HG03139 (cell line): ENCODE measurements around the gene ELN.

Experiments used
- ATAC-seq: cut with Tn5 transposase; IDR thresholded peaks from one replicate; pipeline ENCODE4 v1.9.1; 2021; ENCODE audit not compliant: unreplicated experiment

Gene ELN

DNA sequence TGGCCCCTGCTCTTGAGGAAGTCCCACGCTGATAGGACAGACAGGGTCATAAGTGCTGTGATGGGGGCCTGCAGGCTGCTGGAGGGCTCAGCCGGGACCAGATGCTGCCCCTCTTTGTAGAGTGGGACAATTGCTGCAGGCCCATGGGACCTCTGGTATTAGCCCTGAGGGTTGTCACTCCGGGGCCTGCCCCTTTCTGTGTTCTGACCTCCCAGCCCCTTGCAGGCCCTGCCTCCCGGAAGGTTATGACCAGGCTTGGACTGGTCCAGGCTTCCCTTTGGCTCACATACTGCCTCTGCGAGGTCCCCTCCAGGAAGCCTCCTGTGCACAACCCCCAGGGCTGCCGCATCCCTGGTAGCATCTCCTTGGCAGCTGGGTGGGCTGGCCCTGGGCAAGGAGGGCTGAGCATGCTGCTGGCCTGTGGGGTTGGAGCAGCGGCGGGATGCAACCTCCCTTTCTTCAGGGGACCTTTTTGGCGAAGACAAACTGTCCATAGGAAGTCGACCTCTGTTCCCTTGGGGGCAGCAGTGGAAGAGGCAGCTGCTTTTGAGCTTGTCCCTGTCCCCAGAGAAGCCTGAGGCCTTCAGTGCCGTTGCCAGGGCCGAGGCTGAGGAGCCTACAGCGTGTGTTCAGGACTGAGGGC, 64.5 kb downstream of the ELN start:
- no peak for ATAC-seq

DNA sequence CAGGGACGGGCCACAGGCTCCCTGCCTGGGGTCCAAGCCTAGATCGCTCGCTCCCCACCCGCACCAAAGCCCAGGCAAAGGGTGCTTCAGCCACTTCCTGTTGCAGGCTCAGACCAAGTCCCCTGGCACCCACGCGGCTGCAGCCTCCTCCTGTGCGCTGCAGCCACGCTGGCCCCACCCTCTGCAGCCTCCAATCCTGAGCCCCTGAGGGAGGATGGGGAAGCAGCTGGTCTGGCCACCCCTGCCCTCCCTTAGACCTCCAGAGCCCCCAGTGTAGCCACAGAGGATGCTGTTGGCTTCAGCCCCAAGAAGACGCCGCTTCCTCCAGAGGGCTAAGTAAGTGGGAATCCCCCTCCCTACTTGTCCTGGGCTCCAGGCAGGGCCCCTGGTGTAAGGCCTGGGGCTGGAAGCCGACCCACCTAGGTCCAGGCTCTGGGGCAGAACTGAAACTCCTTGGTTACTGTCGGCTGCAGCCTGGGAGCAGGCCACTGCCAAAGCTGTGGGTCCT, 65.0 kb downstream of the ELN start:
- ATAC-seq, result peak; percentile 52

DNA sequence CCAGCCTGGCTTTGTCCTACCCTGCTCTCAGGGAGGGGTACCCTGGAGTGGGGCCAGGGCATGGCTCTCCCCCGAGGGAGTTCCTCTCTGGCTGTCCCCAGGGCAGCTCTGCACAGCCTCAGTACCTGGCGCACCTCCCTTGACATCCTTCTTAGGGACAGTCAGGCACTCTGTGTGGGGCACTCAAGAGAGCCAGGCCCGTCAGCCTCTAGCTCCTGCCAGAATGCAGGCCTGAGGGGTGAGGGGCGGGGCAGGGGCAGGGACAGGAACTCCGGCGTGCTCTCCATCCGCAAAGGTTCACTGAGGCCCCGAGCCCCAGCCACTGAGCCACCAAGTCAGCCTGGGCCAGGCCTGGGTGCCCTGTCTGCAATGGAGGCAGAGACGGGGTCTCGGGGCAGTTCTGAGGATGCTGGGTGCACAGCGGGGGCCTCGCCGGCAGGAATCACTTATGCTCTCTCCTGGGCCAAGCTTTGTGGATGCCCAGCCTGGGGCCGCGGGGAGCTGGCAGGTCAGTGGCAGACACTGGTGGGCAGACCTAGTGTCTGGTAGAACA, 65.8 kb downstream of the ELN start:
- no peak for ATAC-seq

DNA sequence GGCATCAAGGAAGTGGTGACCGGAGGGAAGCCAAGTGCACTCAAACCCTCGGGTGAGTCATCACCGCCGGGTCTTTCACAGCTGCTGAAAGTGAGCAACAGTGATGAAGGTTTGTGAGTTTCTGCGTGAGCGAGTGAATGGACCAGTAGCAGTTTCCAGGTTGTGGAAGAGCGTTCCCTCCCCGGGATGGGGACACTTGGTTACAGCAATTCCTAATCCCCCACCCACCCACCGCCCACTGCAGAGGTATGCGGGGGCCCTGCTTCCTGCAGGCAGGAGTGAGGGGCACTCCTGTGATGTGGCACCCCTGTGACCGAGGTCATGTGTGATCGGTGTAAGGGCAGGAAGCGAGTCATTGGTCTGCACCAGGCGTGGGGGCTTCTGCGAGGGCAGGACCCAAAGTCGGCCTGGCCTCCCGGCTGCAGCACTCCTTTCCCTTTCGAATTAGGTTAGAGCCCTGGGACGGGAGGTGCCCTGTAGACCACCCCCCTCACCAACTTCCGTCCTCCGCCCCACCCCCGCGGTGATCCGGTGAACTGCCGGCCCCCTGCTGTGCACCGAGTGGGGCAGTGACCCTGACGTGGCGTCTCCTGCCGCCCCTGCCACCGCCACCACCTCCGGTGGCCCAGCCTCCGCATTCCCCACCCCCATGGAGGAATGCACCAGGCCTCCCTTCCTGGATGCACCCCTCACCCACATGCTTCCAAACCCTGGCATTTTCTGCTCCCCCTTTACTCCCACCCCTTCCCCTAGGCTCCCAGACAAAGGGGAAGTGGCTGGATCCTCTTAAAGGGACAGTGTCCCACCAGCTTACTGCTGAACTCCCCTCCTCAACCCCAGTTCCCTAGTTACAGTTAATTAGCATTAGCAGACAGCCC, 66.5 kb downstream of the ELN start:
- no peak for ATAC-seq

DNA sequence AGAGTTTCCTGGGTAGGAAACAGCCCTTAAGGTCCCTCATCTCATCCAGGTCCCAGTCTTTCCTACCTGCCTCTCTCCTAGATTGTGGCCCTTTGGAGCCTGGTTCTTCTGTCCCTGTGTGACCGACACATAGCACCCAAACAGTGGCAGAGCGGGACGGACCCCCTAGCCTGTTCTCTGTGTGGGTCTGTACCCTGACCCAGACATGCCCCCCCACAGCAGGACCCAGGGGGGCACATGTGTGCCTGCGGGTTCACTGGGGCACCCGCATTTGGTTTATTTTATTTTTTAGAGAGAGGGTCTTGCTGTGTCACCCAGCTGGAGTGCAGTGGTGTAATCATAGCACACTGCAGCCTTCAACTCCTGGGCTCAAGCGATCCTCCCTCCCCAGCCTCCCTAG, 67.2 kb downstream of the ELN start:
- ATAC-seq, result no peak

DNA sequence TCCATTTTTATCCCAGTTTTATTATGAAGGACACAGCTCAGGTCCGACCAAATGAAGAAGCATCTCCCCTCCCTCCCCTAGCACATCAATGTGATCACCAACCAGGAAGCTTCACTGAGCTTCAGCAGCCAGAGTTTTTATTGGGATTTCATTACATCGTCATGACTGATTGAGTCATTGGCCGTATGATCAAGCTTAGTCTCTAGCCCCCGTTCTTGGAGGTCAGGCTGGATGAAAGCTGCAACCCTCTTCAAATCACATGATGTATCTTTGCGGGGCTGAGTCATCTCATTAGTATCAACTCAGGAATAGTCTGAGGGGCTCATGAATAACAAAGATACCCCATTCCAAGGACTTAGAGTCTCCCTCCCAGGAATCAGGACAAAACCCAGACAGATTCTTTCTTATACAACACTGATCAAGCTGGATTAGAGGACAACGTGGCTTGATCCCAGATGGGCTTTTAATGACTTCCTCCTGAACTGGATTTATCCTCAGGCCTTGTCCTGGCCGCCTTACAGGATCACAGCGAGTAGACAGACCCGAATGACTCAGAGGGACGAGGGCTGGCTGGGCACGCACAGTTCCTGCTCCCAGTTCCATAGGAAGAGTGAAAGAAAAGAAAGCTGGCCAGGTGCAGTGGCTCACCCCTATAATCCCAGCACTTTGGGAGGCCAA, 70.1 kb downstream of the ELN start:
- ATAC-seq, result no peak

DNA sequence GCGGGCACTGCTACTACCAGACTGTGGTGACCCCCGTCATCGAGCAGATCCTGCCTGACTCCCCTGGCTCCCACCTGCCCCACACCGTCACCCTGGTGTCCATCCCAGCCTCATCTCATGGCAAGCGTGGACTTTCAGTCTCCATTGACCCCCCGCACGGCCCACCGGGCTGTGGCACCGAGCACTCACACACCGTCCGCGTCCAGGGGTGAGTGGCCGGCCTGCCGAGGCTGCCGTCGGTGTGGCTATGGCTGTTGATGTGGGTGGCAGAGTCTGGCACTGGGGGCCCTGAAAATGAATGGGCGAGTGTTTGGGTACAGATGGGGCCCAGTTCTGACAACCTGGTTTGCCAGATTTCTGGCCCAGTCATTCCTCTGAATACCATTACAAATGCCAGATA, 71.1 kb downstream of the ELN start:
- ATAC-seq, result no peak

DNA sequence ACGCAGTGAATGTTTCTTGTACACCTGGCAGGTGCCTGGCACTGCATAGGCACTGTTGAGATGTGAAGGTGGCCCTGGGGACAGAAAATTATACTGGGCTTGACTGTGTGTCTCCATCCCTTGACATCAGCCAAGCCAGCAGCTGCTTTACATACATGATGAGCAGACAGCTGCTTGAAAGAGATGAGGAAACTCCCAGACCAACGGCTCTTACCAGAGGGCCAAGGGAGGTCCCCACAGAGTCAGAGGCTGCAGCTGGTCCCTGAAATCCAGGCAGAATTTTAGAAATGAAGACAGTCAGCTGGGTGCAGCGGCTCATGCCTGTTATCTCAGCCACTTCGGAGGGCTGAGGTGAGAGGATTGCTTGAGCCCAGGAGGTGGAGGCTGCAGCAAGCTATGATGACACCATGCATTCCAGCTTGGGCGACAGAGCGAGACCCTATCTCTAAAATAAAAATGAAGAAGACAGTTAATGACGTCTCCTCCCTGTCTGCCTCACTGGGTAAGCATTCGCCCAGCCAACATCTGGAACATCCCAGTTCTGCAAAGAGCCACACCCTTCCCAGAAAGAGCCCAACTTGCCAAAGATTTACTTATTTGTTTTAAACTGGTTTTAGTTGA, 73.2 kb downstream of the ELN start:
- ATAC-seq, result peak; percentile 81

DNA sequence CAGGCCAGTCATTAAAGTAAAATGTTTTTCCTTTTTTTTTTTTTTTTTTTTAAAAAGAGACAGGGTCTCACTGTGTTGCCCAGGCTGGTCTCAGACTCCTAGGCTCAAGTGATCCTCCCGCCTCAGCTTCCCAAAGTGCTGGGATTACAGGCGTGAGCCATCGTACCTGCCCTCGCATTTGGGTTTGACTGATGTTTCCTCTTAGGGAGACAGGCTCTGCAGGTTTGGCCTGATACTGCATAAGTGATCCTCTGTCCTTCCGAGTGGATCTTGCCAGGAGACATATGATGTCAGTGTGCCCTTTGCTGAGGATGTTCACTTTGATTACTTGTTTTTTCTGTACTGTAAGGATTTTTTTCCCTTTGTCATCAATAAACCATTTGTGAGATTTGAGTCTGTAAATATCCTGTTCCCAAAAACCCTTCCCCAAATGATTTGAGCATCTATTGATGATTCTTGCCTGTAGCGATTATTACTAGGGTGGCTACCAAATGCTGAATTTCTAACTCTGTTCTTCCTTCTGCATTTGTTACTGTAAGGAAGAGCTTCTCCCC, 75.3 kb downstream of the ELN start:
- ATAC-seq, result no peak

DNA sequence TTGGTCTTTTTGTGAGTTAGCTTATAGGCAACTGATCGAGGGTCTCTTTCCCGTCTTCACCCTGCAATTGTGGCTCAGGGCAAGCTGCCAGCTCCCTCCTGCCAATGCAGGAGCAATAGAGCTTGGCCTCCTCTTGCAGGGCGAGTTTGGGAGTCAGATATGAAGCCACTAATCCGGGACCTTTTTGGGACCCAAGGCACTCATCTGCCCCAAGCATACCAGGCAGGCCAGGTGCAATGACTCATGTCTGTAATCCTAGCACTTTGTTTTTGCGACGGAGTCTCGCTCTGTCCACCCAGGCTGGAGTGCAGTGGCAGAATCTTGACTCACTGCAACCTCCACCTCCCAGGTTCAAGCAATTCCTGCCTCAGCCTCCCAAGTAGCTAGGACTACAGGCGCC, 76.7 kb downstream of the ELN start:
- ATAC-seq, result no peak

DNA sequence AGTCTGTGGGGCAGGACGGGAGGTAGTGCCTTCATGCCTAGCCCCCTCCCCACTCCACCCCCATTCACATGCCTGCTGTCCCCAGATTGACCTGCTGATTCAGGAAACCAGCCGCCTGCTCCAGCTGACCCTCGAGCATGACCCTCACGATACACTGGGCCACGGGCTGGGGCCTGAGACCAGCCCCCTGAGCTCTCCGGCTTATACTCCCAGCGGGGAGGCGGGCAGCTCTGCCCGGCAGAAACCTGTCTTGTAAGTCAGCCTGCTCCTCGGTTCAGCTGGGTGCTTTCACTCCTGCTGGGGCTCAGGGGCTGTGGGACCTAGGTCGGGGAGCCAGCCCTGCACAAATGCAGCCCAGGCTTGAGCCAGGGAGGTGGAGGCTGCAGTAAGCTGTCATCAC, 78.0 kb downstream of the ELN start:
- no peak for ATAC-seq

DNA sequence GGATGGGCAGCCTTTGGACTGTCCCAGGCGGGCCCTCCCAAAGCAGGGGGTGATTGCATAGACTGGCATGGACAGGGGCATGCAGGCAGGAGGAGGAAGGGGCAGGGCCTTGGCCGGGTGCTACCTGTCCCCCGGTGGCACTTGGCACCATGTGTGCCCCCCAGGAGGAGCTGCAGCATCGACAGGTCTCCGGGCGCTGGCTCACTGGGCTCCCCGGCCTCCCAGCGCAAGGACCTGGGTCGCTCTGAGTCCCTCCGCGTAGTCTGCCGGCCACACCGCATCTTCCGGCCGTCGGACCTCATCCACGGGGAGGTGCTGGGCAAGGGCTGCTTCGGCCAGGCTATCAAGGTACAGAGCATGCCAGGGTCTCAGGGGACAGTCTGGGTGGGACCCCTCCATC, 78.9 kb downstream of the ELN start:
- ATAC-seq, result no peak

DNA sequence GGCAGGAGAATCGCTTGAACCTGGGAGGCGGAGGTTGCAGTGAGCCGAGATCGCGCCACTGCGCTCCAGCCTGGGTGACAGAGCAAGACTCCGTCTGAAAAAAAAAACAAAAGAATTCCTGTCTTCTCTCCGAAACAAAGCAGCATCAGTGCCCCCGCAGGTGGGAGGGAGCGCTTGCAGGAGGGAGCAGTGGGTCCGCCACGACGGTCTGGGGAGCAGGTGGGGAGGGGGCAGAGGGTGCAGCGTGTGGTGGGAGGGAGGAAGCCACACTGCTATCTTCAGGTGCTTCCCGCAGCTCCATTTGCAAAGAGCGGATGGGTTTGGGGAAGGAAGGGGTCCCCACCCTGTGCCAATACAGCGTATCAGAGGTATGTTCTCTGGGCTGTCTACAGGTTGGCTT, 87.4 kb downstream of the ELN start:
- ATAC-seq, result no peak

DNA sequence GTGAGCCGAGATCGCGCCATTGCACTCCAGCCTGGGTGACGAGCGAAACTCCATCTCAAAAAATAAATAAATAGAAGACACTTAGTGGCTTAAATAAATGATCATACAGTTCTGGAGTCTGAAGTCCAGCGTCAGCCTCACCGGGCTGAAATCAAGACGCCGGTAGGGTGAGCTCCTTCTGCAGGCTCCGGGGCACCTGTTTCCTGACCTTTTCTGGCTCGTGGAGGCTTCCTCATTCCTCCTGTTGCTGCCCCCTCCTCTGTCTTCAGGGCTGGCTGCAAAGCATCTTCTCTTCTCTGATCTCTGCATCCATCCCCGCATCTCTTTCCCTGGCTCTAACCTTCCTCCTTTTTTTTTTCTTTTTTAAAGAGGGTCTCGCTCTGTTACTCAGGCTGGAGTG, 88.4 kb downstream of the ELN start:
- ATAC-seq, result no peak
